GM13977 (cell line): ENCODE results near the gene CARD19.

Experiments used
- DNase-seq: peaks from one replicate; pipeline ENCODE4 v3.0.0; 2012; ENCODE audit warnings: low spot score
- in situ Hi-C: fragments of 300-500 bp; cut with MboI; formaldehyde crosslinking; loops from one replicate; pipeline ENCODE4 v1.12.0; 2022; ENCODE audit warnings: low sequenced_read_pairs, low pct_unique_long_range_greater_than_20kb, mixed read lengths, inconsistent platforms; ENCODE audit not compliant: unreplicated experiment
- TF ChIP-seq, protein P1 (sequence below): IDR thresholded peaks from 2 replicates; pipeline ENCODE4 v1.5.1; 2012; ENCODE audit warnings: mild to moderate bottlenecking, control low read depth; ENCODE audit not compliant: insufficient read depth; ENCODE audit errors: extremely low read depth, missing control alignments

CARD19 gene

DNA sequence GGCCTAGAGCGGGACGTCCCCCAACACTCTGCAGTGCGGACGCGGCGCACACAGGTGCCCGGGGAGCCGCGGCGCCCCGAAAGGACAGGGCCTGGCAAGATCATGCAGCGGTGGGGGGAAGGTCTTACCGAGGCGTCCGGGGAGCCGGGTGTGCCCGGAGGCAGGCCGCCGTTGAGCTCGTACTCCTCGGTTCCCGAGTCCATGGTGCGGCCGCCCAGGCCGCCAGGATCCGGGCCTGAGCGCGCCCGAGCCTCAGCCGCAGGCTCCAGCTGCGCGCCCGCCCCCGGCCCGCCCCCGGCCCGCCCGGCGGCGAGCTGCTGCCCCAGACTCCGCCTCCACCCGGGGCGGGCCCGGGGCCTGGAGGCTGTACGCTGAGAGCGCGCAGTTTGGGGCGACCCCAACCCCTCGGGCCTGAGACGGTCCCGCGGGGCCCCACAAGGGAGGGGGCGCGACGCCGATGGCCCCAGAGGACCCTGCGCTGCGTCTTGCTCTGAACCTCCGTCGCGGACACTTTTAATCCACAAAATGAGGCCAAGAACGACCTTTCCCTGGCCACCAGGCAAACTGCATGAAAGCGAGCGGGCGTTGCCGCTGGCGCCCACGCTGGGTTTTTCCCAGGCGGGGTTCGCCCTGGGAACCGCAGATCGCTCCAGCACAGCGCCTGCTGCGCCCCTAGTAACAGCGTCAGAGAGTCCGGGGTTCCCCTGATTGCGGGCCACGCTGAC, 38.2 kb downstream of the CARD19 start, which contains the start of gene NINJ1:
NINJ1 (minus strand) TSS at position 237 of the 725 bp plus-strand sequence; CDS start at position 203, 34 bp downstream.
- in situ Hi-C loops, result no loop called here

DNA sequence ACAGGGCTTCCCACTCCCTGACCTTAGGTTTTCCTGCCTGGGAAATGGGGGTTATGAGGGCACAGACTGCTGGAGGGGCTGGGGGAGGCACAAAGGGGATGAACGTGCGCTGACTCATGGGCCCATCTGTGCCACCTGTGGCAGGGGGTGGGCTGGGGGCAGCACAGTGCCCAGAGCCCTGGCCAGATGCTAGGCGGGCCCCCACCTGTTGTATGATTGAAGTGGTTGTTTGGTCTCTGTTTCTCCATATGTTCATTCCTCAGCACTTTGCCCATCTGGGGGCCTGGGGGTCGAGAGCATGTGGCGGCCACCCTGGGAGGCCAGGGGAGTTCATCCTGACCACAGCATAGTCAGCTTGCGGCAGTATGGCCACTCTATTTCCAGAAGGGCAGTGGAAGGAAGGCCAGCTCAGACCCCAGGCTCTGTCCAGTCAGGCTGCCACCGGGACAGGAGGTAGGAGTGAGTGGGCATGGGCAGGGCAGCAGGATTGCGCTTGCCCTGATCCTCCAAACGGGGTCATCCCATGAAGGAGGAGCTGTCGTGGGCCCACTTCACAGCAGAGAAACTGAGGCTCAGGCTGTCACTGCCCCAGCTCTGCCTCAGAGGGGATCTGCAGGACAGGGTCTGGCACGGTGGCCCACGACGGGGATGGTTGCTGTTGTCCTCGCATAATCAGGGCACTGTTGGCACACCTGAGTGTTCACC, 38.9 kb downstream of the CARD19 start:
- in situ Hi-C loops, result no loop called here
- TF ChIP-seq, protein P1, sequence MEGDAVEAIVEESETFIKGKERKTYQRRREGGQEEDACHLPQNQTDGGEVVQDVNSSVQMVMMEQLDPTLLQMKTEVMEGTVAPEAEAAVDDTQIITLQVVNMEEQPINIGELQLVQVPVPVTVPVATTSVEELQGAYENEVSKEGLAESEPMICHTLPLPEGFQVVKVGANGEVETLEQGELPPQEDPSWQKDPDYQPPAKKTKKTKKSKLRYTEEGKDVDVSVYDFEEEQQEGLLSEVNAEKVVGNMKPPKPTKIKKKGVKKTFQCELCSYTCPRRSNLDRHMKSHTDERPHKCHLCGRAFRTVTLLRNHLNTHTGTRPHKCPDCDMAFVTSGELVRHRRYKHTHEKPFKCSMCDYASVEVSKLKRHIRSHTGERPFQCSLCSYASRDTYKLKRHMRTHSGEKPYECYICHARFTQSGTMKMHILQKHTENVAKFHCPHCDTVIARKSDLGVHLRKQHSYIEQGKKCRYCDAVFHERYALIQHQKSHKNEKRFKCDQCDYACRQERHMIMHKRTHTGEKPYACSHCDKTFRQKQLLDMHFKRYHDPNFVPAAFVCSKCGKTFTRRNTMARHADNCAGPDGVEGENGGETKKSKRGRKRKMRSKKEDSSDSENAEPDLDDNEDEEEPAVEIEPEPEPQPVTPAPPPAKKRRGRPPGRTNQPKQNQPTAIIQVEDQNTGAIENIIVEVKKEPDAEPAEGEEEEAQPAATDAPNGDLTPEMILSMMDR, result no peak
- DNase-seq, result no peak

More for the DNA sequence above, 38.2 kb downstream of the CARD19 start, which contains the start of gene NINJ1:
- TF ChIP-seq, protein P1, result no peak
- DNase-seq, result peak; percentile 97

DNA sequence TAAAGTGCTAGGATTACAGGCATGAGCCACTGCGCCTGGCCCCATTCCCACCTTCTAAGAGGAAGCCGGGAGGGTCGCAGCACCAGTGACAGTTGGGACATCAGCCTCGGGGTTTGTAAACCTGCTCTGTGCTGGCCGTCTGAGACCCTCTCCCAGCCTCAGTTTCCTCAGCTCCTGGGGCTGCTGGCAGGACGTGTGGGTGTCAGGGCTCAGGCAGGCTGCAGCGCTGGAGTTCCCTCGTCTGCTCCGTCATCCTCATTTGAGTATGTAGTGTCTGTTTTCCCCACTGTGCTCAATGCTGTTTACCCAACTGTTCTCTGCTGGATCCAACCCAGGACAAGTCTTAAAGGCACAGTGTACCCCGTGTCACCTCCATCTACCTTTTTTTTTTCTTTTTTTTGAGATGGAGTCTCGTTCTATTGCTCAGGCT, 40.0 kb downstream of the CARD19 start:
- TF ChIP-seq, protein P1, result no peak
- no peak for DNase-seq
- in situ Hi-C loops, result no loop called here

DNA sequence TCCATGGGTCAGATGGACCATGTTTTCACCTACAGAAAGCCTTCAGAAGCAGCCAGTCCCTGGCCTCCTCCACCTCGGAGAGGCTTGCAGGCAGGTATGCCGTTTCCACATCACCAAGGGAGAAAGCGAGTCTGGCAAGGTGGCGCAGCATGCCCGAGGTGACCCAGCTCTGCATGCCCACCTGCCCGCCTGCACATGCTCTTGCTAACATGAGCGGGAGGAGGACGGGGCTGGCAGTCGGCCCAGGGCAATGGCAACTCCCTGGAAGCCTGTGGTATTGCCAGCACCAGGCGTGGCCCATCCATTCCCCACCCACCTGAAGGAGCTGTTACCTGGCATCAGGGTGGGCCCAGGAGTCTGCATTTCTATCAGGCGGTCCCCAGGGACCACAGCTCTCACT, 41.3 kb downstream of the CARD19 start:
- no peak for DNase-seq
- TF ChIP-seq, protein P1, result no peak
- in situ Hi-C loops, result no loop called here

DNA sequence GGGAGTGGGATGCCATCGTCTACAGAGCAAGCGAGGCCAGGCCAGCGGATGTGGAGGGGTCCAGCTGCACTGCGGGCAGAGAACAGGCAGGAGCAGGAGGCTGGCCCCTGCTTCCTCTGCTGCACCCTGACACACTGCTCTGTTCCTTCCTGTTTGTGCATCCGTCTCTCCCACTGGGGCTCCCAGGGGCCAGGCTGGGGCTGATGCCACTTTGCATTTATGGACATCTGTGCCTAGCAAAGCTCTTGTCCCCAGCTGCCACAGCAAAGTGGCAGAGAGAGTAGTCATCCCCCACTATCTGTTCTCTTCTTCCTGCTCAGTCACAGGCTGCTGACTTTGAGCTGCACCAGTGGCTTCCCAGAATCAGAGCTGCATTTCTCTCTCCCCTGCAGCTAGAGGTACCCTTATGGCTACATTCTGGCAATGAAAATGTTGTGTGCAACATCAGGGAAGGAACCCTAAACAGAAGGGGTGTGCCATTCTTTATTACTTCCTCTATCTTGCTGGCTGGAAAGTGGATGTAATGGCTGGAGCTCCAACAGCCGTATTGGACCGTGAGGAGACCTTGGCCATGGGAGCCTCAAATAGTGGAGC, 42.3 kb downstream of the CARD19 start:
- in situ Hi-C loops, result no loop called here
- no peak for DNase-seq
- TF ChIP-seq, protein P1, result no peak

DNA sequence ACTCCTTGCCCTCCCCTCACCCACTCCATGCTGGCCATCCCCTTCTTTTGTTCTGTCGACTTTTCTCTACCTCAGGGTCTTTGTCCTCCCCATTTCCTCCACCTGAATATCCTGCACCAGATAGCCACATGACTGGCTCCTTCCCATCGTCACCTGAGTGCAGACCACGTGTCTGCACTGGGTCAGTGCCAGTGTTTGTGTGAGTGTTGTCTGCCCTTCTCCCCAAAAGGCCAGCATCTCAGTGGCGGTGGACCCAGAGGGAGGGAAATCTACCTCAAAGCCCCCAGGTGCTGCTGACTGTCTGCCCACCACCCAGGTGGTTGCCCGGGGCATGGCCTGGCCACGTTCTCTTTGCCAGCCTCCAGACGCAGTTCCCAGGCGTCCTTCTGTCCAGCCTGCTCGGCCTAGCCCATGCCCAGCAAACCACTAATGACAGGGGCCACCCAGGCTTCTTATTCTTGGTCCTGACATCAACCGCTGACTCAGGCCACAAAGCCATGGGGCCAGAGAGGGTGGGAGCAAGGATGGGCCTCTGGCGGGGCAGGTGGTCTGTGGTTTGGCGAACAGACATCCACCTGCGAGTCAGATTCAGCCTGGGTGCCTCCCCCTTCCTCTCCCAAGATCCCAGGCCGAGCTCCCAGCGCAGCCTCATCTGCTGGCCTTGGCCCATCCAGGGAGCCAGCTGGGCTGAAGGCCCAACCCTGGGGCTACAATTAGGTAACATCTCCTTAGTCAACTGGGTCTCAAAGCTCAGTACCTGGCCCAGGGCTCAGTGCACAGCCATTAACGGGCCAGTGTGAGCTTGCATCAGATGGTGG, 43.6 kb downstream of the CARD19 start:
- DNase-seq, result no peak
- in situ Hi-C loops, result no loop called here
- TF ChIP-seq, protein P1, result no peak
